Stimulated activated effector memory CD8-positive, alpha-beta T cell treated with anti-CD3 and anti-CD28 coated beads, Interleukin-12 subunit alpha, Interleukin-12 subunit beta, amount 100 ng/mL, for 72 hours (primary cell): ENCODE measurements around the gene CCDC195.

Experiments
- ATAC-seq: fragments of 150-1000 bp; cut with Tn5 transposase; 2 replicates; pipeline ENCODE4 v1.10.0; 2021
- DNase-seq, 2 donors: peaks; one replicate each; pipeline ENCODE4 v3.0.0; 2021 to 2022; ENCODE audit warnings: low spot score in 2 of 2
- H3K27ac Mint-ChIP-seq: one replicate; pipeline ENCODE4 v1.8.0; 2022; ENCODE audit warnings: mild to moderate bottlenecking, mixed read lengths
- H3K36me3 Mint-ChIP-seq: one replicate; pipeline ENCODE4 v1.8.0; 2022; ENCODE audit warnings: mild to moderate bottlenecking, mixed read lengths
- H3K4me1 Mint-ChIP-seq: one replicate; pipeline ENCODE4 v1.8.0; 2022; ENCODE audit warnings: mixed read lengths
- H3K4me3 Mint-ChIP-seq: one replicate; pipeline ENCODE4 v1.8.0; 2022; ENCODE audit warnings: mild to moderate bottlenecking, mixed read lengths
- H3K9me3 Mint-ChIP-seq: one replicate; pipeline ENCODE4 v1.8.0; 2022; ENCODE audit warnings: mixed read lengths

Gene CCDC195

DNA sequence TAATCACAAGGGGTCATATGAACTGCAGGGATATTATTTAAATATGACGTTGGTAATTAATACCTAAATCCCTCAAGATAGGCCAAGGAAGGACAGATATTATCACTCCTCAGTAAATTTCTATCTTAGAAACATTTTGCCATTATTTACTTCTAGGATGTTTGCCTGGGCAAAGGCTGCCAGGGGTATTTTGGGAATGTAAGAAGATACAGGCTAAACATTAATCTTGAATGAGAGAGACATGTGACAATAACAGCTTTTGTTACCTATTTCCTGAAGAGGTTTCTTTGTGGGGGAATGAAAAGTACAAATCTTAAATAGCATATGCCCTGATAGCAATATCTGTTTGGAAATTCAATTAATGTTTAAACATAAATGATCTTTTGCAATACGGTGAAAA lies 756 bp upstream of the CCDC195 start:
- DNase-seq = no peak
- no peak overlapping the region for H3K4me3 Mint-ChIP-seq
- ATAC-seq = no peak
- no peaks in the 10 kb centered on the region for H3K9me3 Mint-ChIP-seq
- no peaks in the 10 kb centered on the region for H3K36me3 Mint-ChIP-seq
- H3K4me1 Mint-ChIP-seq = no peaks in the 10 kb centered on the region
- H3K27ac Mint-ChIP-seq = no peak overlapping the region

DNA sequence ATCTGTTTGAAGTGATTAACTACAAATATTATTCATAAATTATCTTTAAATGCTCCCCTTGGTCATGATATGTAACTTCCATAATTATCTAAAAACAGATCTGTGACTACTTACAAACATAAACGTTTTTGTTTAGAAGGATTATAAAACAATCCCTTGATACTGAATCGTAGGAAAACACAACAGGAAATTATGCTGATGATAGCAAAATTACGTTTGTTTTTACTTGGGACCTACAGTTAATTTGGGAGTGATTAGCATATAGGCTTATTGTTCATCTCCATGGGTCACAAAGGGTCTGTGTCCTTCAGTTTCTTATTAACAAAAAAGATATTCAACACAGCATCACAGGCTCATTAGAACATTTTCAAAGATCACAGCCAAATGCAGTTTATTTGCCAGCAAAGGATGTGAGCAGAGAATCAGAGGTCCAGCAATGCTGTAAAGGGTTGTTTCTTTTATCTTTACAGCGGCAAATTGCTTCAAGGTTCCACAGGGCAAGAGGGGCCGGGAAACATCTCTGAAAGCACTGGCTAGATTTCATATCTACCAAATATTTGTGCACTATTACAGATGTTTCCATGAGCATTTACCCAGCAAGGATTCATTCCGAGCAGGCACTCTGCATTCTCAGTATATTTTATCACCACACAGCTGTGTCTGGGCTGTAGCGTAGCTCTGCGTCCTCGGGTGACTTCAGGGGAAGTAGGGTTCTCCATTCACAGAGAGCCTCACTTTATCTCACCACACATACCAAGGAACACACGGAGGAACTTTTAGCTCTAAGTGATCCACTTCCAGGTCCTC lies 4.1 kb downstream of the CCDC195 start:
- Mint-ChIP-seq H3K9me3 (no peaks in the 10 kb centered on the region), H3K4me1 (no peaks in the 10 kb centered on the region), H3K36me3 (no peaks in the 10 kb centered on the region), H3K27ac (no peak overlapping the region), H3K4me3 (no peak overlapping the region)
- no peak for ATAC-seq
- DNase-seq = no peak

DNA sequence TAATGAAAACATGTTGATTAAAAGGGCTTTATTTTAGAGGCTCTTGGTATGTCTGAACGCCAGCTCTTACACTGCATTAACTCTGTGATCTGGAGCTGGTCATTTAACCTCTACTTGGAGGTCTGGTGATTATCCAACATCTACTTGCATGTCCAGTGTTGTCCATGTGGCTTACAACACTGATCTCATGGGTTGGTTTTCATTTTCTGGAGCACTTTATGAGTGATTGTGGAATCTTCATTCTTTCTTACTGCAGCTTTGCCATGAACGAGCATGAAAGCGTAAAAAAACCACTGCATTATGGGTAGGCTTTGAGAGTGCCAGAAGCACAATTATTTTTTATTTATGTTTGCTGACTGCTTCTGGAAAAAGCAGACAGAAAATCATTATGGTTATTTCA lies 4.8 kb downstream of the CCDC195 start:
- ATAC-seq (no peak), DNase-seq (no peak)
- H3K9me3 Mint-ChIP-seq = no peaks in the 10 kb centered on the region
- H3K4me1 Mint-ChIP-seq = no peaks in the 10 kb centered on the region
- no peak overlapping the region for H3K27ac Mint-ChIP-seq
- H3K36me3 Mint-ChIP-seq = no peaks in the 10 kb centered on the region
- no peak overlapping the region for H3K4me3 Mint-ChIP-seq

DNA sequence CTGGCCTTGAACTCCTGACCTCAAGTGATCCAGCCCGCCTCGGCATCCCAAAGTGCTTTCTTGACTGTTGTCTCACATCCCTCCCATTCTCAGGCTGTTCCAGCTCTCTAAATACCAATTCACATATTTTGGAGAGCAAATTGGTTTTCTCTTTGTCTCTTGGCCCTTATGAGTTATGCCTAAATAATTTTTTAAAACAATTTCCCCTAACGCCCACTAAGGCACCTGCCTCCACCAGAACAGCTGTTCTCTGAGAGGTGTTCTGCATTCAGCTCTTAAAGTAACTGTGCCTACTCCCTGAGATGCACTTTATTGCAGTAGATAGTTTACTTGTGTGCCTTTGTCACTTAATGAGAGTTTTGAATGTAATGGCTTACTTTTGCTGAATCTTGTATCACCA lies 6.9 kb downstream of the CCDC195 start:
- no peaks in the 10 kb centered on the region for H3K4me1 Mint-ChIP-seq
- H3K4me3 Mint-ChIP-seq = no peak overlapping the region
- no peaks in the 10 kb centered on the region for H3K9me3 Mint-ChIP-seq
- no peaks in the 10 kb centered on the region for H3K36me3 Mint-ChIP-seq
- H3K27ac Mint-ChIP-seq = no peak overlapping the region
- no peak for ATAC-seq
- DNase-seq = no peak

DNA sequence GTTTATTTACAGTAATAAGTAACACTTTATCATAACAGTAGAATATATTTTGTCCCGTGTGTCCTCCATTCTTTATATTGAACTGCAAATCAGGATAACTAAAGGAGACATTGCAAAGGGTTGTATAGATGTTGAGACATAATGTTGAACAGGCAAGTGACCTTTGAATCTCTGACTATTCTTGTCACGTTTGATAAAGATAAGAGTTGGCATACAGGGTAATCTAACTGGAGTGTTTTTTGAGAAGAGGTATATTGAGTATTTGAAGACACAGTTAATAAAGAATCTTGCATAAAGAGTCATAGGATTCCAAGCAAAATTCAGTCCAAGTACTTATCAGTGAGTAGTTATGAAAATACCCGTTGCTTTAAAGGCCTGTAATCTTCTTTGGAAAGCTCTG lies 21.7 kb downstream of the CCDC195 start:
- Mint-ChIP-seq H3K36me3 (no peaks in the 10 kb centered on the region), H3K4me1 (no peaks in the 10 kb centered on the region), H3K9me3 (no peaks in the 10 kb centered on the region), H3K27ac (no peak overlapping the region), H3K4me3 (no peak overlapping the region)
- ATAC-seq (no peak), DNase-seq (no peak)

DNA sequence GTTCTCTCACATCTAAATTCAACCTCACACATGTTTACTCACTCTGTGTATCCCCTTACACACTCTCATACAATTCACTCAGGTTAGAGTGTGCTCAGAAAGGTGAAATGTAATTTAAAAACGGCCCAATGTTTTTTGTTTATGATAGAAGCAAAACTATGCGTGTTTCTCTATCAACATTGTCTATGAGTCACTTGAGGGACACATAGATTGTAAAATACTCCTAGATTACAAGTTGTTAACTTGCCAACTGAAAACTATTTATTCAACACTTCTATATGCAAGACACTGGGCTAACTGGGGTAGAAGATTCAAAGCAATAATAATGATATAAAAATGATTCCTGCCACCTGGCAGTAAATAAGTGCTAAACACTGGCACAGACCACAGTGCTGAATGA lies 24.6 kb downstream of the CCDC195 start:
- no peaks in the 10 kb centered on the region for H3K4me1 Mint-ChIP-seq
- H3K27ac Mint-ChIP-seq = no peak overlapping the region
- no peaks in the 10 kb centered on the region for H3K36me3 Mint-ChIP-seq
- H3K9me3 Mint-ChIP-seq = no peaks in the 10 kb centered on the region
- no peak overlapping the region for H3K4me3 Mint-ChIP-seq
- DNase-seq (no peak), ATAC-seq (no peak)

DNA sequence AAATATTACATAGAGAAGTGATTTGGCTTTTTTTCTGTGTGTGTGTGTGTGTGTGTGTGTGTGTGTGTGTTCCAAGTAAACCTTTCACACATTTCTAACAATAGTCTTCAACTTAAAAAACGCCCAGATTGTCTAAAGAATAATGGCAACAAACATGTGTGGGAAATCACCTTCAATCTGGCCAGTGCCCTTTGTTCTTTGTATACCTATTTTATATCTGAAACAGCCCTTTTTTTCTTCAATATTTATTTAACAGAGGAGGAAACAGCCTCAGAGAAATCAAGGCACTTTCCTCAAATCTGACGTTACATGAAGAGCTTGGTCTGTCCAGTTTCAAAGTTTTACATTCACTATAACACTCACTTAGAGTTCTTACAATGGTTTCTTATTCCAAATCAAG lies 25.3 kb downstream of the CCDC195 start:
- Mint-ChIP-seq H3K9me3 (no peaks in the 10 kb centered on the region), H3K4me1 (no peaks in the 10 kb centered on the region), H3K4me3 (no peak overlapping the region), H3K36me3 (no peaks in the 10 kb centered on the region), H3K27ac (no peak overlapping the region)
- ATAC-seq (no peak), DNase-seq (no peak)

DNA sequence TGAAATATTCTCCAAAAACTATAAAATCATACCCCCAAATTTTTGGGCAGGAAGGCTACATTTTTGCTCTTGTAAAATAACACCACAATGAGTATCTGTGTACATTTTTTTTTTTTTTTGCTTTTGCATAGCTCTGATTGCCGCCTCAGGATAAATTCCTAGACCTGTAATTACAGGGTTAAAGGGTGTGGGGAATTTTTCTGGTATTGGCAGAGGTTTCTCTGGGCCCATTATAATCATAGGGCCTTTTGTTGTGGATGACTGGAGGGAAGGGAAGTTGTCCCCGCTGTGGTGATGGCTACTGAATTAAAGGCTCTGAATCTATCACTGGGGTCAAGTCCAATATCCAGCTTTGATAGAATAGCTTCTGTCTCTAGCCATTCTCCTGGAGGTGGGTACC lies 26.6 kb downstream of the CCDC195 start:
- no peak for ATAC-seq
- Mint-ChIP-seq H3K4me1 (no peaks in the 10 kb centered on the region), H3K27ac (no peak overlapping the region), H3K4me3 (no peak overlapping the region), H3K9me3 (no peaks in the 10 kb centered on the region), H3K36me3 (no peaks in the 10 kb centered on the region)
- no peak for DNase-seq

DNA sequence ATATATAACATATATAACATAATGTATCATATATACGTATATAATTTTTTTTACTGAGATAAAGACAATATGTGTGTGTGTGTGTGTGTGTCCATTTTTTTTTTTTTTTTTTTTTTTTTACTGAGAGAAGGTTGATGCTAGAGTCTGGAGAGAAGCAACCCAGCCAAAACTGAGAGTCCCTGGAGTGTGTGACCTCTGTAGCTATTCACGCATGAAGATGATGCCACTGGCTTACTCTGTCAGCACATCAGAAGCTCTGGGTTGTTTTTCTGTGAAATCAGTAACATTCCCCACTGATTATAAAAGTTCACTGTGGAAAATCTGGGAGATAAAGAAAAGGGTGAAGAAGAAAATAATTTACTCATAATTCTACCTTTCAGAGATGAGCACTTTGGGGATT lies 27.2 kb downstream of the CCDC195 start:
- Mint-ChIP-seq H3K36me3 (no peaks in the 10 kb centered on the region), H3K9me3 (no peaks in the 10 kb centered on the region), H3K4me1 (no peaks in the 10 kb centered on the region), H3K27ac (no peak overlapping the region), H3K4me3 (no peak overlapping the region)
- ATAC-seq (no peak), DNase-seq (no peak)

DNA sequence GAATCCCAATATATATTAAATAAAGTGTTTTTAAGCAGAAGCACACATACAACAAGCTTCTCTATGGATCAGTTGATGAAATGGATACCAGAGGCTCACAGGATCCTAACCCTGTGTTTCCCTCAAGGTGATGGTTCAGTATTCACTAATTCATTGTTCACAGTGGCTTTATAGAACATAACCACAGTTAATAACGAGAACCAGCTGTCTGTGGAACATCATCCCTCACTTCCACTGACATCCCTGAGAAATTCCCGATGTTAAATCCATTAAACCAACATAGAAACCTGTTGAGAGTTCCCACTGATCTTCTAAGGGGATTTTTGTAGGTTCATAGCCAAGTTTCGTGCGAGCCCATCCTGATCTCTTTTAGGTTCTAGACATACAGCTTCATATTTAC lies 29.0 kb downstream of the CCDC195 start:
- no peak for DNase-seq
- Mint-ChIP-seq H3K4me1 (no peaks in the 10 kb centered on the region), H3K36me3 (no peaks in the 10 kb centered on the region), H3K27ac (no peak overlapping the region), H3K9me3 (no peaks in the 10 kb centered on the region), H3K4me3 (no peak overlapping the region)
- no peak for ATAC-seq

DNA sequence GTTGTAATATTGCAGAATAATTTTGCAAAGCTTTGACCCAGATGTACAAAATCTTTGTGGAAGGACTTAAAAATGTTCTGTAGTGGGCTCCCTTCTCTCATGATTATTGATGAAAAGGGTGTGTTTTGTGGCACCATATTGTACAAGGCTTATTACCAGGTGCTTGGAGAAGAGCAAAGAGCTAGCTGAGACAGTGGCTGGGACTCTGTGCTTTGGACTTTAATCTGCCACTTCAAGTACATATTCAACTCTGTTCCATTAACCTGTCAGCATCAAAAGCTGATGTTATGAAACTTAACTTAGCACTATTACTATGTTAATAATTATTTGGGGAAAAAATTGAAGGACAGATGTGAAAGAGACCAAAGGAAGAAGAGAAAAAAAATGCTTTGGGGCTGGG lies 31.0 kb downstream of the CCDC195 start:
- H3K4me3 Mint-ChIP-seq = no peak overlapping the region
- ATAC-seq (no peak), DNase-seq (no peak)
- H3K4me1 Mint-ChIP-seq = no peaks in the 10 kb centered on the region
- H3K9me3 Mint-ChIP-seq = no peaks in the 10 kb centered on the region
- no peak overlapping the region for H3K27ac Mint-ChIP-seq
- no peaks in the 10 kb centered on the region for H3K36me3 Mint-ChIP-seq

DNA sequence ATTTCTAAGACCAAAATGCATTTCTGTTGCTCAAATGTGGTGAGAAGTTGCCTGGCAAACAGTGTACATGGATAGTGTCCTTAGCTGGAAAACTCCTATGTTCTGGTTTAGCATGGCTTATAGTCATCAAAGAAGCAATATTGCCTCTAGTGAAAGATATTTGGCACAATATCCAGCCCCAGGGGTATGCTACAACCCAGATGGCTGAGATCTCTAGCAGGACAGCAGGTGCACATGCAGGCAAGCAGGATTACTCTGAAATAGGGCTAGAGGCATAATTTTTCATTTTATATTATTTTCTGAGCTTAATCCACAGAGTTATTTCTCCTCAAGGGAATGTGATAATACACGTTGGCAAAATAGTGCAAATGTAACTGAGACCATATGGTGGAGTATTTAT lies 34.0 kb downstream of the CCDC195 start:
- no peaks in the 10 kb centered on the region for H3K4me1 Mint-ChIP-seq

DNA sequence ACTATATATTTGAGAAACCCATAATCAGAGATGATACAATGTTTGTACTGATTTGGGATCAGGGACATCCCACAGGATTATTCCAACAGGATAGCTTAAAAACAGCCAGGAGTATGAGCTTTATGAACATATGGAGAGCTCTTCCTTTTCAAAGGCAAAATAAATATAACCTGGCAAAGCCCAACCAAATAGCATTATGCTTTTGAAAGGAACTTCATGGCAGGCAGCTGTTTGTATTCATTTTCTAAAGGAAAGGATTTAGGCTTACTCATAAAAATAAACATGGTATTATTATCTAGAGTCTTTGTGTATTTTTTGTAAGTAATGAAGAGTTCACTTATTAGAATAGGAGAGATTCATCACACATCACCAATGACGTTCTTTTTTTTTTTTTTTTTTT lies 44.4 kb downstream of the CCDC195 start:
- Mint-ChIP-seq H3K4me3 (no peak overlapping the region), H3K36me3 (no peaks in the 10 kb centered on the region), H3K4me1 (no peaks in the 10 kb centered on the region), H3K9me3 (no peaks in the 10 kb centered on the region), H3K27ac (no peak overlapping the region)
- DNase-seq = no peak
- ATAC-seq = no peak

More for the DNA sequence above, 34.0 kb downstream of the CCDC195 start:
- no peak for DNase-seq
- Mint-ChIP-seq H3K9me3 (no peaks in the 10 kb centered on the region), H3K4me3 (no peak overlapping the region), H3K27ac (no peak overlapping the region), H3K36me3 (no peaks in the 10 kb centered on the region)
- ATAC-seq = no peak

DNA sequence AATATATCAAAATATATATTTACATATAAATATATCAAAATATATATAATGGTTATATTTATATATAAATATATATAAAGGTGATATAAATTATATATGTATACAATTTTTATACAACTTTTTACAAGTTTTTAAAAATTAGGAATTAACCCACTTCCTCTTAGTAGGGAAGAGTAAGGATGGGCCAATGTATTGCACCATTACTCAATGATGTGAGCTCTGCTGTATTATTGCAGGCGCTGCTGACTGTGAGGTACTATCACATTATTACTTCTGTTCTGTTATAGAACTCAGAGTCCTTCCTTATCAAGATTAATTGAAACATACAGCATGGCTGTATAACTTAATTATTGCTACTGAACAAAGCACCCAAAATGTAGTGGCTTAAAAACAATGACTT lies 46.0 kb downstream of the CCDC195 start:
- no peaks in the 10 kb centered on the region for H3K4me1 Mint-ChIP-seq
- H3K27ac Mint-ChIP-seq = no peak overlapping the region
- ATAC-seq = no peak

DNA sequence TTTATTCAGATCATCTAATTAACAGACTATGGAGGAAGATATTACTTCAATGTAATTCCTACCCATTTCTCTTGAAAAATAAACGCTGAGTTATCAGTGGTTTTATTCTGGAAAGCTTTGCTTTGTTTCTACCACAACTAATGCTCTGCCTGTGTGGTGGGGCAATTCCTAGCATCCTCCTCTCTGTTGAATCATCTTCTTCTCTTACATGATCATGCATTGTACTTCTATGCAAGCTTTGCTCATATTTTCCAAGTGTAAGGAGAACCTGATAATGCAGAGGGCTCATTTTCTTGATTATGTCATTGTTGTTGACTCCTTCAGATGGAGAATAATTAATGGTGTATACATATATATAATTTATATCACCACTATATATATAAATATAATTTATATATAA lies 46.7 kb downstream of the CCDC195 start:
- ATAC-seq (no peak), DNase-seq (no peak)
- no peak overlapping the region for H3K27ac Mint-ChIP-seq

More for the DNA sequence above, 46.0 kb downstream of the CCDC195 start:
- Mint-ChIP-seq H3K9me3 (no peaks in the 10 kb centered on the region), H3K4me3 (no peak overlapping the region), H3K36me3 (no peaks in the 10 kb centered on the region)
- no peak for DNase-seq

DNA sequence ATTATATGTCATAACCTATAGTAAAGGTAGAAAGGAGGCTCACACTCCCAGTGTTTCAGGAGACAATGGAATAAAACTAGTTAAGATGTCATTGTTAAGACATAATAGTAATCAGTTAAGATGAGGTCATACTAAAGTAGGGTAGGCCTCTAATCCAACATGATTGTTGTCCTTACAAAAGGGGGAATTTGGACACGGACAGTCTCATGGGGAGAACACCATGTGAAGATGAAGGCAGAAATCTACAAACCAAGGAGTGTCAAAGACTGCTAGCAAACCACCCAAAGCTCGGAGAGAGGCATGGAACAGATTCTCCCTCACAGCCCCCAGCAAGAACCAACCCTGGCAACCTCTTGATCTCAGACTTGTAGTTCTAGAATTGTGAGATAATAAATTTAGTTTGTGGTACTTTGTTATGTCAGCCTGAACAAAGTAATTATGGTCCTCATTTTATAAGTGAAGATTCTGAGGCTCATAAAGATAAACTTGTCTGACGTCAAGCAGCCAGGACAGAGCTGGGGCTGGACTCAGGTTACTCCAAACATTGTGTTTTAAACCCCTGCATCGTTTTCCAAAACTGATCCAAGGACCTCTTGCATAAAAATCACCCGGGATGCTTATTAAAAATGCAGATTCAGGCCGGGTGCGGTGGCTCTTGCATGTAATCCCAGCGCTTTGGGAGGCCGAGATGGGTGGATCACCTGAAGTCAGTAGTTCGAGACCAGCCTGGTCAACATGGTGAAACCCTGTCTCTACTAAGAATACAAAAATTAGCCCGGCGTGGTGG lies 47.8 kb downstream of the CCDC195 start:
- H3K27ac Mint-ChIP-seq = no peak overlapping the region
- no peak overlapping the region for H3K4me3 Mint-ChIP-seq
- no peaks in the 10 kb centered on the region for H3K4me1 Mint-ChIP-seq

More for the DNA sequence above, 46.7 kb downstream of the CCDC195 start:
- Mint-ChIP-seq H3K4me3 (no peak overlapping the region), H3K4me1 (no peaks in the 10 kb centered on the region), H3K36me3 (no peaks in the 10 kb centered on the region), H3K9me3 (no peaks in the 10 kb centered on the region)

More for the DNA sequence above, 47.8 kb downstream of the CCDC195 start:
- ATAC-seq (no peak), DNase-seq (no peak)
- peaks cover 2% of the 10 kb centered on the region for H3K9me3 Mint-ChIP-seq
- no peaks in the 10 kb centered on the region for H3K36me3 Mint-ChIP-seq
